Epithelial cell of esophagus (primary cell): ENCODE data around the gene GABRR1.

Experiments used
- DNase-seq: peaks from one replicate; pipeline ENCODE4 v3.0.0; 2010; ENCODE audit warnings: low read depth
- H3K4me3 ChIP-seq: 2 replicates; pipeline ENCODE4 v1.5.1; 2011; ENCODE audit warnings: mild to moderate bottlenecking, low read length, control low read depth
- TF ChIP-seq, protein P1 (sequence below): IDR thresholded peaks from 2 replicates; pipeline ENCODE4 v1.5.1; 2011; ENCODE audit warnings: low read depth, mild to moderate bottlenecking, low read length, control low read depth, inconsistent platforms; ENCODE audit not compliant: insufficient read depth; ENCODE audit errors: missing control alignments

Gene GABRR1

DNA sequence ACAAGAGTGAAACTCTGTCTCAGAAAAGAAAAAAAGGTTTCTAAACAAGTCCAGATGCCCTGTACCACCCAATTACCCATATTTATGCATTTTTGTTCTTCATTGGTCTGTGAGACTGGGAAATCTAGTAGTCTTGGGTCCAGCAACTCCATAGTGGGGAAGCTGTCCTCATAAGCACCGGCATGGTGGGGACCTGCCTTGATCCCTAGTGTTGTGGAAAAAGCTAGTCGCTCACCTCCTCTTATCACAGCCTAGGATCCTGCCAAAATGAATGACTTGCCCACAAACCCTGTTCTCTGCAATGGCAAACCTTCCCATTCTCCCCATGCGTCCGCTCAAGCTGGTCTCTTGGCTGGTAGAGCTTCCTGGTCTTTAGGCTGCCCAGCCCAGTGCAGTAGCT lies 38.3 kb upstream of the GABRR1 start:
- TF ChIP-seq, protein P1, sequence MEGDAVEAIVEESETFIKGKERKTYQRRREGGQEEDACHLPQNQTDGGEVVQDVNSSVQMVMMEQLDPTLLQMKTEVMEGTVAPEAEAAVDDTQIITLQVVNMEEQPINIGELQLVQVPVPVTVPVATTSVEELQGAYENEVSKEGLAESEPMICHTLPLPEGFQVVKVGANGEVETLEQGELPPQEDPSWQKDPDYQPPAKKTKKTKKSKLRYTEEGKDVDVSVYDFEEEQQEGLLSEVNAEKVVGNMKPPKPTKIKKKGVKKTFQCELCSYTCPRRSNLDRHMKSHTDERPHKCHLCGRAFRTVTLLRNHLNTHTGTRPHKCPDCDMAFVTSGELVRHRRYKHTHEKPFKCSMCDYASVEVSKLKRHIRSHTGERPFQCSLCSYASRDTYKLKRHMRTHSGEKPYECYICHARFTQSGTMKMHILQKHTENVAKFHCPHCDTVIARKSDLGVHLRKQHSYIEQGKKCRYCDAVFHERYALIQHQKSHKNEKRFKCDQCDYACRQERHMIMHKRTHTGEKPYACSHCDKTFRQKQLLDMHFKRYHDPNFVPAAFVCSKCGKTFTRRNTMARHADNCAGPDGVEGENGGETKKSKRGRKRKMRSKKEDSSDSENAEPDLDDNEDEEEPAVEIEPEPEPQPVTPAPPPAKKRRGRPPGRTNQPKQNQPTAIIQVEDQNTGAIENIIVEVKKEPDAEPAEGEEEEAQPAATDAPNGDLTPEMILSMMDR, result no peak
- DNase-seq, result no peak
- H3K4me3 ChIP-seq, result no peak overlapping the region

DNA sequence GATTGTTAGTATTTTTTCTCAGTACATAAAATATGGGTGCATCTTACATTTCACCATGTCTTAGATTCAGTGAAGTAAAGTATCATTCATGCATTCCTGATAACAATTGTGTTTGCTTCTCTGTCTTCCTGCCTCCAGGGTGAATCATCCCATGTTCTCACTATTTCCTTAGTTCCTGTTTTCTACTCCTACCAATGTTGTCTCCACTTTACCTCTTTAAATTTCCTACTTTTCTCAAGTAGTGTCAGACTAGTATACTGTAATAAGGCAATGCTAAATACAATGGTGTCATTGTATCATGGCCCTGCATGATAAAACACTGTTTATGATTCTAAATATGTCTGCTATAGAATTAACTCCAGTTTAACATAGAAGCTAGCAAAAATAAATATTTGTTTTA lies 37.4 kb upstream of the GABRR1 start:
- no peak overlapping the region for H3K4me3 ChIP-seq
- DNase-seq, result peak; percentile 40
- TF ChIP-seq, protein P1, result no peak

DNA sequence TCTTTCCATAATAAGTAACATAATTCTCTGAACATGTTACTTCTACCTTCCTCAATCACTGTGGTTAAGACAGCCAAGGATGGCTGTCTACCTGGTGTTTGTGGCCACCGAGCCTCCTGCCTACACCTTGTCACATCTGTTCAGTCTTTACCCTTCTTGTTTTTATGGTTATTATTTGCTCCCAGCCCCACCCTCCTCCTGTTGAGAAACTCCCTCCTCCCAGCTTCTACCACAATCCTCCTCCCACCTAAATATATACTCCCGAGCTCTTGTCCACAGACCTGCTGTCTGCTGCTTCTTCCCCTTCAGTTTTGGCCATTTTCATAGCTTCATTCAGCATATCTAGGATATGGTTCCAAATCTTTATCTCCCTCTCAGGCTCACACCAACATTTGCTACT lies 35.7 kb upstream of the GABRR1 start:
- no peak for DNase-seq
- TF ChIP-seq, protein P1, result no peak
- H3K4me3 ChIP-seq, result no peak overlapping the region

DNA sequence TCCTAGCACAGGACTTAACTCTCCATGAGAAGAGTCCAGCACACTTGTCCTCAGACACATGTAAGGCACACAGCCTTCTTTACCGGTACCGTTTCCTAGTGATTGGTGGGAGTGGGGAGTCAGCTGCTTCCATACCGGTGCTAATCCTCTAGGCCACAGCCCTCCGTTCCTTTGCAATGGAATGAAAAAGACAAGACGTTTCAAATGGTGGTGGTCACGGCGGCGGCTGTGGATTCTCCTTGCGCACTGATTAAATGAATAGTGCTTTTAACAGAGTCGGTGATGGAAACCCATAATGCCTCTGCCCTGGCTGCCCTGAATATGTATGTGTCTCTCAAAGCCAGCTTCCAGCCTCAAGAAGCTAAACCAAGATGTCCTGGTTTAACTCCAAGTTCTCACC lies 34.8 kb upstream of the GABRR1 start:
- TF ChIP-seq, protein P1, result no peak
- H3K4me3 ChIP-seq, result no peak overlapping the region
- no peak for DNase-seq

DNA sequence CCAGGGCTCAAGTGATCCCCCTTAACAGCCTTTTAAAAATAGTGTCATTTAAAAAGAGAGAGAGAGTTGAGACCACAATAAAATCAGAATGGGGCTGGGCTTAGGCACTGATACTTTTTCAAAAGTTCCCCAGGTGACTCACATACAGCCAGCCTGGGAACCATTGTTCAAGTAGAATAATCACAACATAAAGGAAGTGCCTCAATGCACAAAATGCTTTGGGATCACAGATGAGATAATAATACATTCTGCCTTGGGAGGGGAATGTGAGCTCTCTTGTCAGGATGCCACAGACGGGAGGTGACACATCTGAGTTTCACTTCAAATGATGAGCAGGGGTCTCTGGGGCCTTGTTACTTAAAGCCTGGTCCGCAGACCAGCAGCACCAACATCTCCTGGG lies 34.0 kb upstream of the GABRR1 start:
- TF ChIP-seq, protein P1, result no peak
- DNase-seq, result peak; percentile 45
- H3K4me3 ChIP-seq, result no peak overlapping the region

DNA sequence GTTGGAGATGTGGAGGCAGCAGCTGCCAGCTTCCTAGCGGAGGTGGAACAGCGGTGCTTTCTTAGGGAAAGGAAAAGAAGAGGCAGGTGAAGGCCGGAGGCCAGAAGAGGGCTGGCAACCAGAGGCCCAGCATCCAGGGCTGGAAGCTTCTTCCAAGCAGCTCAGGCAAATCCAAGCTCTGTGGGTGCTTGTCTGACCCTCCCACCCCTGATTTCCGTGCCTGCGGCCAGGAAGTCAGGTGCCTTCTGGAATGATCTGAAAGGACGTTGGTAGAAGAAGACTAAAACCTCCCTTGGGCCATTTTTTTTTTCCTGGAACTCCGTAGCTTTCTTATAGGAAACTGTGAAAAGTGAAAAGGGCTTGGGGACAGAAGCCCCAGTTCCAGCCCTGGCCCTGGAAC lies 33.1 kb upstream of the GABRR1 start:
- no peak for DNase-seq
- H3K4me3 ChIP-seq, result no peak overlapping the region
- TF ChIP-seq, protein P1, result no peak

DNA sequence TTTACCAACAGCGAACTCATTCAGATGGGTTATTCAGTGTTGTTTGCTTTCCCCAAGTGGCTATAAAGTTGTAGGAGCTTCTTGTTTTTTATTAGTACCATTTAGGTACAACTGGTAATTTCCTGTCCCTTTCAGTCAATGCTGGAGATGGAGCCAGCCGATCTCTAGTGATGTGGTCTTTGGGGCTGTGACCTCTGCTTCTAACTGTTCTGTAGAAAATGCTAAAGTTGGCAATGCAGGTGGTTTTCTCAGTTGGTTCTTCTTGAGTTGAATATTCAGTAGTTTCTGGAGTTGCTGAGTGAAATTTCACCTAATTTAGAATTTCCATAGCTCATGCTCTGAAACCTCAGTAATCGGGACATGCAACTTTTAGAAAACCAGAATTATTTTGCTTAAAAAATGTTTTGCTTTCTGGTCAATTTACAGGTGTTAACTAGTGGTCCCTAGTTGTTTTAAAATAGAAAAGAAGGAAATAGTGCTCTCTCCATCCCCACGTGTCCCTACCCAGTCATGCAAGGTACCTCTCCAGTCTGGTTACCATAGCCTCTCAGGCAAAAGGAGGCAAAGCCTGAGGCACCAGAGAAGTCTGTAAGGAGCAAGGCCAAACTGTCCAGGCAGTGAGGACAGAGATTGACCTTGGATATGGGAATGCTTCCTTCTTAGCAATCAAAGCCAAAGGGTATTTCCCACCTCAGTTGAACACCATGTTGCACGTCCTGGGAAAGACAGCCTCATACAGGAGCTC lies 27.3 kb upstream of the GABRR1 start:
- DNase-seq, result no peak
- H3K4me3 ChIP-seq, result no peak overlapping the region
- TF ChIP-seq, protein P1, result no peak
